IMR-90 (cell line): ENCODE data around the gene ANO9.

ENCODE experiments used
- BHLHE40 ChIP-seq: fragments of 150-350 bp; IDR thresholded peaks from 2 replicates; pipeline ENCODE4 v1.6.1; 2016; ENCODE audit warnings: mild to moderate bottlenecking, low read depth, low read length
- MAFK ChIP-seq: IDR thresholded peaks from 2 replicates; pipeline ENCODE4 v1.6.1; 2012; ENCODE audit warnings: low read depth, low read length, improper control_type of control experiment
- POLR2A ChIP-seq: IDR thresholded peaks from 2 replicates; pipeline ENCODE4 v1.6.1; 2012; ENCODE audit warnings: mild to moderate bottlenecking, low read depth, low read length
- RFX5 ChIP-seq: IDR thresholded peaks from 2 replicates; pipeline ENCODE4 v1.8.0; 2012; ENCODE audit warnings: low read depth, mild to moderate bottlenecking, low read length, moderate library complexity
- TF ChIP-seq, protein P1 (sequence below): conservative IDR thresholded peaks from 2 replicates; pipeline ENCODE4 v1.5.1; 2012; ENCODE audit warnings: mild to moderate bottlenecking, low read depth, low read length, improper control_type of control experiment

DNA sequence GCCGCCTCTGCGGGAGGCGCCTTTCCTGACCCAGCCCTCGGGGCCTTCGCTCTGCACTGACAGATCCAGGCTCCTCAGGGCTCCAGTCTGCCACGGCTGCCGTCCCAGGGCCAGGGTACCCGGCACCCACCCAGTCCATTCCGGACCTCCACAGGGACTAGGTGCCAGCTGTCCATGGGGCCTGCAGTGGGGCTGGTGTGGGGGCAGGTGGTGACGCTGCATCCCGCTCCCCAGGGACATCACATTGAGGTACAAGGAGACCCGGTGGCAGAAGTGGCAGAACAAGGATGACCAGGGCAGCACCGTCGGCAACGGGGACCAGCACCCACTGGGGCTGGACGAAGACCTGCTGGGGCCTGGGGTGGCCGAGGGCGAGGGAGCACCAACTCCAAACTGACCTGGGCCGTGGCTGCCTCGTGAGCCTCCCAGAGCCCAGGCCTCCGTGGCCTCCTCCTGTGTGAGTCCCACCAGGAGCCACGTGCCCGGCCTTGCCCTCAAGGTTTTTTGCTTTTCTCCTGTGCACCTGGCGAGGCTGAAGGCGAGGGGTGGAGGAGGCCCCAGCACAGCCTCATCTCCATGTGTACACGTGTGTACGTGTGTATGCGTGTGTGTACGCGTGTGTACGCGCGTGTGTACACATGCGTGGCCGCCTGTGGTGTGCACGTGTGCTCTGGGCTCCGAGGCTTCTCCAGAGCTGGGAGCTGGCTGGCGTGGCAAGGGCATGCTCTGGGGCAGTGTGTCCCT, 48.5 kb upstream of the ANO9 start:
- TF ChIP-seq, protein P1, sequence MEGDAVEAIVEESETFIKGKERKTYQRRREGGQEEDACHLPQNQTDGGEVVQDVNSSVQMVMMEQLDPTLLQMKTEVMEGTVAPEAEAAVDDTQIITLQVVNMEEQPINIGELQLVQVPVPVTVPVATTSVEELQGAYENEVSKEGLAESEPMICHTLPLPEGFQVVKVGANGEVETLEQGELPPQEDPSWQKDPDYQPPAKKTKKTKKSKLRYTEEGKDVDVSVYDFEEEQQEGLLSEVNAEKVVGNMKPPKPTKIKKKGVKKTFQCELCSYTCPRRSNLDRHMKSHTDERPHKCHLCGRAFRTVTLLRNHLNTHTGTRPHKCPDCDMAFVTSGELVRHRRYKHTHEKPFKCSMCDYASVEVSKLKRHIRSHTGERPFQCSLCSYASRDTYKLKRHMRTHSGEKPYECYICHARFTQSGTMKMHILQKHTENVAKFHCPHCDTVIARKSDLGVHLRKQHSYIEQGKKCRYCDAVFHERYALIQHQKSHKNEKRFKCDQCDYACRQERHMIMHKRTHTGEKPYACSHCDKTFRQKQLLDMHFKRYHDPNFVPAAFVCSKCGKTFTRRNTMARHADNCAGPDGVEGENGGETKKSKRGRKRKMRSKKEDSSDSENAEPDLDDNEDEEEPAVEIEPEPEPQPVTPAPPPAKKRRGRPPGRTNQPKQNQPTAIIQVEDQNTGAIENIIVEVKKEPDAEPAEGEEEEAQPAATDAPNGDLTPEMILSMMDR, result no peak
- TF ChIP-seq RFX5 (no peak), BHLHE40 (no peak), MAFK (no peak), POLR2A (no peak)
